Left renal pelvis (tissue), 4 donors: ENCODE results near the gene ZMYM5. TPM values are rescaled to one million over a fixed set of nuclear protein-coding genes. Genes with fewer than 3 reads are reported as not detected.
"Not testable (repeated sequence)": the region's sequence is repeated elsewhere in the genome, so short reads cannot be mapped to it uniquely, and the experiment has no call there.

ENCODE experiments used
- DNase-seq, 4 donors: peaks; one replicate each; pipeline ENCODE4 v3.0.0-alpha.2; 2013; ENCODE audit warnings: low read depth in 4 of 4, low spot score in 3 of 4
- polyA plus RNA-seq, 4 donors: library from polyadenylated mRNA; unstranded; fragments of 120-200 nt; gene quantifications; one replicate each; pipeline ENCODE4 v1.2.1, GENCODE V29; 2013; ENCODE audit not compliant: insufficient read length in 4 of 4

ZMYM5 gene
- polyA plus RNA-seq, result 10 to 100 TPM; 18.6 to 28.0 (median 24.9) TPM

DNA sequence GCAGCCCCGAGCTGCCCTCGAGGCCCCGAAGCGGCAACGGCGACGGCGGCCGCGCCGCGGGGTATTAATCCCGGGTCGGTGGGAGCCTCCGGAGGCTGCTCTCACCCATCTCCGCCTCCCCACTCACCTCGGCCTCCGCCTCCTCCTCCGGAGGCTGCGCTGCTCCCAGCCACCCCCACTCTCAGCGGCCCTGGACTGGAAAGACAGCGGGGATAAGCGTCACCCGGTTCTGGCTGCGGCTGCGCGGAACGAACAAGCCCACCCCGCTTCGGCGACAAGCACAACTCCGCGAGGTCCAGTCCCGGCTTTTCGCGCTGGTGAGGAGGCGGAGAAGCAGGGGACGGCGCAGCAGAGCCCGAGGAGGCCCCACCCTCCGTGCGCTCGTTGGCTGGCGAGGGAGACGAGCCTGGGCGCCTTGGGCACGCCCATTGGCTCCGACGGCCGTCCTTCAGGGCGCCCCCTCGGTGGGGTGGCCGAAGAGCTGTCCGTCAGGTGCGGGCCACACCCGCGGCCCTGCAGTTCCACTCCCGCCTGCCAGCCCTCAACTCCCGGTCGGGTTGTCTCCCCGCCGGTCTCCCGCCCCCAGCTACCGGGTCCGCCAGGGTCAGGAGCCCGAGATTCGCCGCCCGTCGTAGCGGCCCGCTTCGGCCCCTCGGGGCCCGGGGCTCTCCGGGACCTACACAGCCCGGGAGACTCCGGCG, at the start of gene ZMYM5:
Gene ZMYM5, minus strand, starts transcription at position 327 of the 701 bp plus-strand sequence. CDS start 11,469 bp downstream, outside the sequence.
- DNase-seq, result peak; percentile 96 to 99 (median 98)

DNA sequence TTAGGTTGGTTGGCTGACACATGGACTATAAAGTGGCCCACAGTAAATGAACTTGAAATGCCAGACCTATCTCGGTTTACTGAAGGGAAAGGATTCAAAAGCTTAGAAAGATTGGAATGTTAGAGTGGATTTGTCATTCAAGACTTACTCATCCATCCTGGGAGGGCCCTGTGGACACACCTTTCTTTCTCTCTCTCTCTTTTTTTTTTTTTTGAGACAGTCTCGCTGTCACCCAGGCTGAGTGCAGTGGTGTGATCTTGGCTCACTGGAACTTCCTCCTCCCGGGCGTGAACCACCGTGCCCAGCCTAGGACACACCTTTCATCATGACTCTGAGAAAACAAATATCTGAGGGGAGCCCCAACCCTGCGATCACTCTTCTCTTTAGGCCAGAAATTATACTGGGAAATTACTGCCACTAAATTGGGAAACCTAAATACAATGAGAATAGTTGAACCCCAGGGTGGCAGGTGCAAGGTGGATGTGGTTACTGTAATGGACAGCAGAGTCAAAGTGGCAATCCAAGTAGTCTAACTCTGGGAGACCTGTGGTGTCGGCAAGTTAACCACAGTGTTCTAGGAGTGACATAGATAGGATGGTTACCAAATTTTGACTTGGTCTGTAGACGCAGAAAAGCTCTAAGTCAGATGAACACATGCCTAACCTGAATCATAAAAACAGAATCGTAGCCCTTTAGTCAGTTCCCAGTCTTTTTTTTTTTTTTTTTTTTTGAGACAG, 47.1 kb upstream of the ZMYM5 start:
- DNase-seq, result no peak

DNA sequence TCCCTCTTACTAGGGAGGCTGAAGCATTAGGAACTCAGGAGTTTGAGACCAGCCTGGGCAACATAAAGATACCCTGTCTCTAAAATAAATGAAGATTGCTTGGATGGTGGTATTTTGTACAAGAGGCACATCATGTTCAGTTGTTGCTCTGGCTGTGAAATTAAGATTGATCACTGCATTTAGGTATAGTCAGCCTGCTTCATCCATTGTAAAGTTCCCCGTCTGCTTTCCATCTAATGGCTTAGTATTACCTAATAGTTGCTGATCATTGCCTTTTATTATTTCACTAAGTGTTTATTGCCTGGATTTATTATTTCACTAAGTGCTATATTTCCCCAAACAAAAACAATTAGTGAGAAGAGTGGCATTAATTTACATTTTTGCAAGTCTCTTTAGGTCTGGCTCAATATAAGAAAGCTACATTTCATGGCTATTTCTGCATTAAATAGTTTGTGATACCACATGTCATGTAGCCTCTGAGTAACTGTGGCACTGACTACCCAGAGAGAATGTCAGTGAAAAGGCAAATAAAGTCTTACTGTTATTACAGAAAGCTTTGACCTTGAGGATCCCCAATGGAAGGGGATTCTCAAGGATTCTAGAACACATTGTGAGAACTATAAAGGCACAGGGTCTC, 45.0 kb upstream of the ZMYM5 start:
- no peak for DNase-seq

DNA sequence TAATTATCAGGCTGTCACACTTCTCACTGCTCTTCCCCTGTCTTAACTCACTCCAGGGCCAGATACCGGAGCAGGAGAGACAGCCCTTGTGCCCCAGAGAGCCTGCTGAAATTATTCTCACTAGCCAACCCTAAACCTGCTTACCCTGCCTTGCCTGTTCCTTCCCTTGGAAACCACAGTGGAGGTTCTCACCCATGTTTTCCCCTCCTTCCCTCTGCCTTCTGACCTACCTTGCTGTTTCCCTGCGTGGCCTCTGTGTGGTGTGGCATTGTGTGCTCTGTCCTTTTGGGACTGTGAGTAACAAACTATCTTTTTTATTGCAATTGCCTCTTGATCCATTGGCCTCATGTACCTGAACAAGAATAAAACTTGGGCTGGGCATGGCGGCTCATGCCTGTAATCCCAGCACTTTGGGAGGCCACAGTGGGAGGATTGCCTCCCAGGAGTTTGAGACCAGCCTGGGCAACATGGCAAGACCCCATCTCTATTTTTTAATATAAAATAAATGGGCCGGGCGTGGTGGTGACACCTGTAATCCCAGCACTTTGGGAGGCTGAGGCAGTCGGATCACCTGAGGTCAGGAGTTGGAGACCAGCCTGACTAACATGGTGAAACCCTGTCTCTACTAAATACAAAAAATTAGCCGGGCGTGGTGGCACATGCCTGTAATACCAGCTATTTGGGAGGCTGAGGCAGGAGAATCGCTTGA, 42.2 kb upstream of the ZMYM5 start:
- not testable (repeated sequence) for DNase-seq

DNA sequence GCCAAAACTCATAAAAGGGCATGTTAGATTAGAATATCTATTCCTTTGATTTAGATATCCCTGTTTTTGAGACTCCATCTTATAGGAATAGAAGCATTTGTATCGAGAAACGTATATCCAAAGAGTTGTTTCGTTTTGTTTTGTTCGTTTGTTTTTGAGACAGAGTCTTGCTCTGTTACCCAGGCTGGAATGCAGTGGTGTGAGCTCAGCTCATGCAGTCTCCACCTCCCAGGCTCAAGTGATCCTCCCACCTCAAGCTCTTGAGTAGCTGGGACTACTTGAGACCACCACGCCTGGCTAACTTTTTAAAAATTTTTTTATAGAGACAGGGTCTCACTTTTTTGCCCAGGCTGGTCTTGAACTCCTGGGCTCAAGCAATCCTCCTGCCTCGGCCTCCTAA, 26.6 kb upstream of the ZMYM5 start:
- no peak for DNase-seq

DNA sequence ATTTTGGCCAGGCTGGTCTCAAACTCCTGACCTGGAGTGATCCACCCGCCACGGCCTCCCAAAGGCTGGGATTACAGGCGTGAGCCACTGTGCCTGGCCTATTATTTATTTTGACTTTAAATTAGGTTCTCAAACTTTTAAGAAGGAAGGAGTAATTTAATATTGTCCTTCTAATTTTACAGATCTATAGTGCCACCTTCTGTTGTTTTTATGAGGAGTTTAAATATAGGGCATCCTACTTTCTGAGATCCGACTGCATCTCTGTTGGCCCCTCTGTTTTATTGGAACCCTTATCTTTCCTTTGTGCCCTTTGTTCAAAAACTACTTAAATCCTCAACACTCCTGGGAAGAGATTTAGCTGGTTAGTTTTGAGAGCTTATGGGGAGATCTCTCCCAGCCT, 25.4 kb upstream of the ZMYM5 start:
- no peak for DNase-seq

DNA sequence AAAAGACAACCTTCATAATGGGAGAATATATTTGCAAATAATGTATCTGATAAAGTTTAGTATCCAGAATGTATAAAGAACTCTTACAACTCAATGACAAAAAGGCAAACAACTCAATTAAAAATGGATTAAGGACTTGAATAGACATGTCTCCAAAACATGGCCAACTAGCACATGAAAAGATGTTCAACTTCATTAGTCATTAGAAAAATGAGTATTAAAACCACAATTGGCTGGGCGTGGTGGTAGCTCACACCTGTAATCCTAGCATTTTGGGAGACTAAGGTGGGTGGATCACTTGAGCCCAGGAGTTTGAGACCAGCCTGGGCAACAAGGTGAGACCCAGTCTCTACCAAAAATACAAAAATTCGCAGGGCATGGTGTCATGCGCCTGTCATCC, 18.8 kb upstream of the ZMYM5 start:
- DNase-seq, result no peak

DNA sequence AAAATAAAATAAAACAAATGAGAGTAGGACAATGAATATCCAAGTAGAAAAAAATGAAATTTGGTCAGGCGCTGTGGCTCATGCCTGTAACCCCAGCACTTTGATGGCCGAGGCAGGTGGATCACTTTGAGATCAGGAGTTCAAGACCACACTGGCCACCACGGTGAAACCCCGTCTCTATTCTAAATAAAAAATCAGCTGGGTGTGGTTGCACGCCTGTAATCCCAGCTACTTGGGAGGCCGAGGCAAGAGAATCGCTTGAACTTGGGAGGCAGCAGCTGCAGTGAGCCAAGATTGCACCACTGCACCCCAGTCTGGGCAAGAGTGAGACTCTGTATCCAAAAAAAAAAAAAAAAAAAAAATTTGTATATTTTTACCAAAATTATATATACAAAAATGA, 18.2 kb upstream of the ZMYM5 start:
- DNase-seq, result no peak

DNA sequence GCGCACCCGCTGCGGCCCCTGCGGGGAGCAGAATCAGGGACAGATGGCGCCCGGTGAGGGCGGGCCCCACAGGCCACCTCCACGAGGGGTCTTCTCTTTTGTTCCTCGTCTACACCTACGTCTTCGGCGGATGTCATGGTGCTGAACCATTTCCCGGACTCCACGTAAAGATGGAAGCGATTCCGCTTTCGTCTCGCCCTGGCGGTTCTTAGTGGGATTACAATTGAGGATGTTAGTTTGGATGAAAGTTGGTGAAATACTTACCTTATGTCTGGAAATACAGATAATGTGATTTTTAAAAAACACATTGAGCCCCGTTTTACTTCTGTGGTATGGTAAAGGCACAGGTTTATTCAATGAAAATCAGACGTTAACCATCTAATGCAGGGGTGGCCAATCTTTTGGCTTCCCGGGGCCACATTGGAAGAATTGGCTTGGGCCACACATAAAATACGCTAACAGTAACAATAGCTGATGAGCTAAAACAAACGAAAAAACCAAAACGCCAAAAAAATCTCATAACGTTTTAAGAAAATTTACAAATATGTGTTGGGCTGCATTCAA, 1.4 kb upstream of the ZMYM5 start:
- peak; percentile 61 to 72 (median 68) for DNase-seq

DNA sequence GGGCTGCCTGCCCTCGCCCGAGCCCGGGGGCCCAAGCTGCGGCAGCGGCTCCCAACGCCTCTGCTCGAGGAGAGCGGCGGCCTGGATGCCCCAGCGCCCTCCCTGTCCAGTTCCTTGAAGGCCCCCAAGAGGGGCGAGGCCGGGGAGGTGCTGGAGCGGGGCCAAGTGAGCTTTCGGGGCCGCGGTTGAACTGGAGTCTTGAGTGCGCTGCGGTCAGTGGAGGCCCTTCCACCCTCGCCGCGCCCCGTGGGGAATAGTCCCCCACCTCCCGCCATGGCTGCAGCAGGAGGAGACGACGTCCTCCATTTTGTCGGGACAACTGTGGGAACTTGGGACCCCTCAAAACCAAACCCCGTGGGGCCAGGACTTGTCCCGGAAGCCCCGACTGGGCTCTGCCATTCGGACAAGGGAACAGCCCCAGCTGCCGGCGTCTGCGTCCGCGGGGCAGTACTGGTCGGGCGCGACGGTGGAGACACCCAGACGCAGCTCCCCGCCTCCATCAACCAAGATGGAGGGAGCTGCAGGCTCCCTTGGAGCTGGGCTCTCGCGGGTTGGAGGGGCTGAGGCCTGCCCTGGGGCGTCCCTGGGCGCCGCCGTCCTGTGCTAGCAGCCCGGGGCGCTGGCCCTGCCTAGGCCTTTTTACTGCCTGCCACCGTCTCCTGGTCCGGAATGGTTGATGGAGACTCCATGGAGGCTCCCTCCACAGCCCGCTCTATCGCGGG, 736 bp upstream of the ZMYM5 start:
- peak; percentile 25 to 72 (median 69) for DNase-seq

DNA sequence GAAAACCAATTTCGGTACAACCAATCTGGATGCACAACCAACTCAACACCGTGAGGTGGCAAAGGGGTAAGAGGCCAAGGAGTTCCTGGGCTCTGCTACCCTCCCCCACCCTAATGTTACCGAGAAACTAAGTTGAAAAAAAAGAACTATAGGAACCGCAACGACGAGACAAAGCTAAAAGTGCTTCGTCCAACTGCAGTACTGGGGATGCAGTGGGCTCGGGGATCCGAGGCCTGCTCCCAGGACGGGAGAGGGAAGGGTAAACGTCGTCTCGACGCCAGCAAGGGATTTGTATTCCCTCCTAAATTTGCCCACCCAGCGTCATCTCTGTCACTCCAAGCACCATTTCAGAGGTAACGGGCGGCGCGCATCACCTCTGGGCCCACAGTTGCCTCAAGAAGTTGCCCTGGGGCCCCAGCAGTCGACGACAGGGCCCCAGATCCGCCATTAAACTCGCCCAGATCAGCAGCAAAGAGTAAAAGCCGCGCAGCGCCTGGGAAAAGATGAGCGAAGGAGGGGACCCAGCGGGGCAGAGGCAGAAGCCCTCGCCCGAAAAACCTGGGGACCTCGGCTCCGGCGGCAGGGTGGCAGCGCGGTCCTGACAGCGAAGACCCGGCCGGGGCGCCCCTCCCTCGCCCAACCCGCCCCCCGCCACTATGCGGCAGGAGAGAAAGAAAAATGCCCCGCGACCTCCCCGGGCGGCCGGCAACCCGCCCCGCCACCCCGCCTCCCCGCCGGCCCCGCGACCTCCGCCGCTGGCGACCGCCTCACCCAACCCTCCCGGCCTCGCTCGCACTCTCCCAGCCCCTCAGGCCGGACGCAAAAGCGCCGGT, 752 bp downstream of the ZMYM5 start:
- peak; percentile 24 to 50 (median 27) for DNase-seq

DNA sequence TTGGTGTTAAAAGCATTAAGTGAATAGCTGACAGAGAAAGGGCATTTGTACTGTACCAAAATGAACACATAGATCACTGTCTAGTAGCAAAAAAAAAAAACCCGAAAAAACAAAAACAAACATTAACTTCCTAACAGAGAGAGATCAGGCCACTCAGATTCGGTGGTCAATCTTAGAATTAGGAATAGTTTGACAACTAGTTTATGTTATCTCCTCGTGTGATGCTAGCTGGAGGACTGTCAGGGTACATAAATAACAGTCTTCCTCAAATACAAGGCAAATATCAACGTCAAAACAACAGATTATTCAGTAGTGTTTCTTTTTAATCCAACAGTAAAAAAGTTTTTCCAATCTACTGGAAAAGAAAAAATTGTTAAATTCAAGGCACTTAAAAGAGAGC, 1.7 kb downstream of the ZMYM5 start:
- DNase-seq, result no peak

DNA sequence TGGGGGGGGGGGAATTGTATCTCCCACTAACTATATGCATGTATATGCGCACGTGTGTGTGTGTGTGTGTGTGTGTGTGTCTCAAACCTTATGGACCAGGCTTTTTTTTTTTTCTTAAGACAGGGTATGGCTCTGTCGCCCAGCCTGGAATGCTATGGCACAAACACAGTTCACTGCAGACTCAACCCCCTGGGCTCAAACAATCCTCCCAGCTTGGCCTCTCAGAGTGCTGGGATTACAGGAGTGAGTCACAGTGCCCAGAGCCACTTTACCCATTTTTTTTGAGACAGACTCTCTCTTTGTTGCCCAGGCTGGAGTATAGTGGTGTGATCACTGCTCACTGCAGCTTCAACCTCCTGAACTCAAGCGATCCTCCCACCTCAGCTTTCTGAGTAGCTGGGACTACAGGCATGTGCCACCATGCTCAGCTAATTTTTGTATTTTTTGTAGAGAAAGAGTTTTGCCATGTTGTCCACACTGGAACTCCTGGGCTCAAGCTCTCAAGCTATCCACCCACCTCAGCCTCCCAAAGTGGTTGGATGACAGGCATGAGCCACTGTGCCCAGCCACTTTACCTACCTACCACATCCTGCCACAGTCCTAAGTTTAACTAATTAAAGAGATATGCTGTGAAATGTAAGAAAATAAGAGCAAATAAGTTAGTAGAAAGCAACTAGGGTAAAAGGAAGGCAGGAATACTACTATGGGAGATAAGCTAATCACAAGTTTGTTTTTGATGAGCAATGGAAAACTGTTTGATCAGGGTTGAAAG, 2.4 kb downstream of the ZMYM5 start:
- DNase-seq, result no peak

DNA sequence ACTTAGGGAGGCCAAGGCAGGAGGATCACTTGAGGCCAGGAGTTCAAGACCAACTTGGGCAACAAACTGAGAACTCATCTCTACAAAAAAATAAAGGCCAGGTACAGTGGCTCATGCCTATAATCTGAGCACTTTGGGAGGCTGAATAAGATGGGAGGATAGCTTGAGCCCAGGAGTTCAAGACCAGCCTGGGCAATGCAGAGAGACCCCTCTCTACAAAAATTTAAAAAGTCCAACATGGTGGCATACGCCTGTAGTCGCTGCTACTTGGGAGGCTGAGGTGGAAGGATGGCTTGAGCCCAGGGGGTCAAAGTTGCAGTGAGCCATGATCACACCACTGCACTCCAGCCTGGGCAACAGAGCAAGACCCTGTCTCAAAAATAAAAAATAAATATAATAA, 5.8 kb downstream of the ZMYM5 start:
- not testable (repeated sequence) for DNase-seq

DNA sequence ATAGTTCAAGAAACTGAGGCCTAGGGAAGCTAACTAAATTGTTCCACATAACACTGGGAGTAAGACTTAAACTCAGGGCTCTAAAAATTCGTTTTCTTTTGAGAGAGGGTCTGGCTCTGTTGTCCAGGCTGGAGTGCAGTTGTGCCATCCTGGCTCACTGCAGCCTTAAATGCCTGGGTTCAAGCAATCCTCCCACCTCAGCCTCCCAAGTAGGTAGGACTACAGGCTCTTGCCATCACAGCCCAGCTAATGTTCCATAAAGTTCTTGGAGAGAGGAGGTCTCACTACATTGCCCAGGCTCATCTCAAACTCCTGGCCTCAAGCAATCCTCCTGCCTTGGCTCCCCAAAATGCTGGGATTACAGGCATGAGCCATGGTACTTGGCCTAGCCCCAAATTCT, 10.7 kb downstream of the ZMYM5 start:
- no peak for DNase-seq

DNA sequence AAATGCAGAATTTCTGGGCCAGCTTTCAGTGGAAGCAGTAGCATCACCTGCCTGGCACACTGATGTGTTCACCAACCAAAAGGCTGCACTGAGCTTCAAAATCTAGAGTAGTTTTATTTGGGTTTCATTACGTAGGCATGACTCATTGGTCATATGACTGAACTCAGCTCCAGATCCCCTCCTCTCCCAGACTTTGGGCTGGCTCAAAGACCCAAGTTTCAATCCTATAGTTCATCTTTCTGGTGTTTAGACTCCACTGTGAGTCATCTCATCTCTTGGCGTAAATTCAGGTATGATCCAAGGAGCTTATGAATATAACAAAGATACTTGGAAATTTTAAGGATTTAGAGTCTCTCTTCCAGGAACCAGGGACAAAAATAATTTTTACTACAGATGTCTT, 17.7 kb downstream of the ZMYM5 start:
- no peak for DNase-seq

DNA sequence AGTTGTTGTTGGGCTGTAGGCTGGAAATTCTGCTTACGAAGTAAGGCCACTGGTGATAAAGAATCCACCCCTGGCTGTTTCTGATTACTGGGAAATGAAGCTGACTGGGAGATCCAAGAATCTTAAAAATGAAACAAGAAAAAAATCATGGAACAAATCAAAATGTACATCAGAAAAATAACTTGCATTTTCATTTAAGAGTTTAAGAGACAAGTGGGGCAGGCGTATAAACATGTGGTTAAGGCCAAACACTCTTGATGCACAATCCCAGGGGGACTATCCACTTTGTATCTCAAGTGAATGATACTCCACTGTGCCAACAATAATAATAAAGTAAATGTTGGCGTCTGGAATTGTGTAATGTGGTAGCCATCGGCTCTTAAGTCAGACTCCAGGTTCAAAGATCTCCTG, 24.6 kb downstream of the ZMYM5 start:
- no peak for DNase-seq

DNA sequence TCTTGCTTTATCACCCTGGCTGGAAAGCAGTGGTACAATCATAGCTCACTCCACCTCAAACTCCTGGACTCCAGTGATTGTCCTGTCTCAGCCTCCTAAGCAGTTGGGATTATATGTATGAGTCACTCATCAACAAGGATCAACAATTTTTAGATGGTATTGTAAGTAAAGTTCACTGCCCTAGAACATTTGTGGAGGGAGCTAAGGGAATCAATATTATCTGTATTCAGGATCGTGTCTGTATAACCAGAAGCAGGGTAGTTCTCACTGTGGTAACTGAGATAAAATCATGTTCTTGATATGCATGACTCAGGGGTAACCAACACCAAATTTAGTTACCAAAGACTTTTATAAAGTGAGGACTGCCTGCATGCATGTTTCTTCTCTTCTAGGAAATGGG, 27.0 kb downstream of the ZMYM5 start:
- DNase-seq, result no peak
